GM12872 (cell line): ENCODE results near the gene RPL13.

Experiments used
- CTCF ChIP-seq: IDR thresholded peaks from 3 replicates; pipeline ENCODE4 v1.5.1; 2011; ENCODE audit warnings: low read depth, mild to moderate bottlenecking, low read length, moderate library complexity; ENCODE audit not compliant: insufficient read depth

The RPL13 gene

DNA sequence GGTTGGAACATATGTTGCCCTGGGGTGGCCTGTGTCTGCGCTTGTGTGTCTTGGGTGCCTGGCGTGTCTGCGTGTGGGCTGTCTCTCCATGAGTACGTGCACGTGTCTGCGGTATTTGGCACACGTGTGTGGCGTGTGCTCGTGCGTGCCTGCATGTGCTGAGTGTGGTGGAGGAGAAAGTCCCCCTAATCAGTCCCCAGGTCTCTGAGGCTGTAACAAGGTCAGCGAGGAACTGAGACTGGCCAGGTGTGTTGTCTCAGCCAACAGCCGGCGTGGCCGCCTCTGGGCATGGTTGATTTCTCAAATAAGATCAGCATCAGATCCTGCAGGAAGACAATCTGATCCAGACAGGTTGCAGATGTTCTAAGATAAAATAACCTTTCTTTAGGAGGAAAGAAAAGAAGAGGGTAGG lies 11.6 kb downstream of the RPL13 start:
- no peak for TF ChIP-seq CTCF

- TF ChIP-seq CTCF, result no peak
These were observed 12.2 kb downstream of the RPL13 start for GRCh38 chr16:89572485-89573205.

GRCh38 chr16:89573826-89574680 lies 13.6 kb downstream of the RPL13 start:
- no peak for TF ChIP-seq CTCF

GRCh38 chr16:89574681-89575246 lies 14.3 kb downstream of the RPL13 start:
- peak; percentile 73 for TF ChIP-seq CTCF

DNA sequence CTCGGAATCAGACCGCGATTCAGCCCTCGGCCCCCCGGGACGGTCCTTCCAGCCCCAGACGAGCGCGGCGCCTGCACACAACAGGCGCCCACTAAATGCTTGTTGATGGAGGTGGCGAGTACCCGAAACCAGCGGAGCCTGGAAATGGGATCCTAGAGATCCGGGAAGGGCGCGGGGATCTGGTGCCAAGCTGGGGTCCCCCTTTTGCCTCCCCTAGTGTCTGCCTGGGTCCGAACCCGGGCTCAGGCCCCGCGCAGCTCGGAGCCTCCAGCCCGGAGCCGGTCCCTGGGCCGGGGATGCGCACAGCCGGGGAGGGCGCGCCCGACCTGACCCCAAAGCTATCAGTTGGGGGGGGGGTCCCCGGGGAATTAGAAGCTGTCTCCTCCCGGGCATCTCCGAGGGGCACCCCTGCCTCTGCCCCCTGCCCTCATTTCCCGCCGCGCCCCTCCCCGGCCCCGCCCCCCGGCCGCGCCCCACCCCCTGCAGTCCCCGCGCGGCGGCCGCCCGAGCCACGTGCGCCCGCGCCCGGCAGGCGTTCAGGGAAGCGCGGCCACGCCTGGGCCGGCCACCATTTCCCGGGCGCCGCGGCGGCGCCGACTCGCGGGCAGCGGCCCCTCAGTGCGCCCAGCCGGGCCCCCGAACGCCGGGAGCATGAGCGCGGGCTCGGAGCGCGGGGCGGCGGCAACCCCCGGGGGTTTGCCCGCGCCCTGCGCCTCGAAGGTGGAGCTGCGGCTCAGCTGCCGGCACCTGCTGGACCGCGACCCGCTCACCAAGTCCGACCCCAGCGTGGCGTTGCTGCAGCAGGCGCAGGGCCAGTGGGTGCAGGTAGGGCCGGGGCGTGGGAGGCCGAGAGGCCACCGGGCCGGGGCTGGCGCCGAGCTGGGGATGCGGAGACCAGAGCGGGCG lies 15.0 kb downstream of the RPL13 start, which contains the start of gene CPNE7:
CPNE7 (plus strand) TSS at position 512 of the 906 bp plus-strand sequence; CDS start at position 652, 140 bp downstream.
- TF ChIP-seq CTCF, result no peak

DNA sequence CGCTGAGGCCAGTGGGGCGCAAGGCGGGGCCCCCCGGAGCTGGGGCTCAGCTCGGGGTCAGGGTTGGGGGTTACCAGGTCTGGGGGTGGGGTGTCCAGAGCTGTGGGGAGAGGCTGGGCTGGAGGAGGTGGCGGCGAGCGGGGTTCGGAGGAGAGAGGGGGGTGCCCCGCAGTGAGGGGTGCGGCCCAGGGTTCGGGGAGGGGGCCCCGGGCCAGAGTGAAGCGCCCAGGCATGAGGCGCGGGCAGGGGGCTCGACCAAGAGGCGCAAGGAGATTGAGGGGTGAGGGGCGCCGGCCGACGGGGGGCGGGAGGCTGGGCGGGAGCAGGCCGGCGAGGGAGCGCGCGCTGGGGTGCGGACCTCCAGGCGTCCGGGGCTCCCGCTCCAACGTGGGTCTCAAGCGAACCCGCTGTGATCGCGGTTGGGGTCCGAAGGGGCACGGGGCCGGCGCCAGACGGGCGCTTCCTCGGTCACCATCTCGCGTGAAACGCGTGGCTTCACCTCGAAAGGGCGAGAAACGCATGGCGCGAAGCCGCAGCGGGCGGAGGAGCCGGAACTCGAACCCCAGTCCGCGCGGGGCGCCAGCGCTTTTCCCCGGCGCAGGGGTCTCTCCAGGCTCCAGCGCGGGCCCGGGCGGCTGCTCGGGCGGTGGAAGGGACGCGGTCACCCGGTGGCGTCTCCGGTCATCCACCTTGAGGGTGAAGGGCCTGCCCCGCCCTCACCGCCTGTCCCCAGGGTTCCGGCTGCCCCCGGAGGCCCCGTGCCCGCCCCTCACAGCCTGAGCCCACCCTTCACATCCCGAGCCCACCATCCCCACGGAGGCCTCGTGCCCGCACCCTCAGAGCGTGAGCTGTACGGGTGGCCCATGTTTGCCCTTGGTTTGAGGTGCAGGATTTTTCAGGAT lies 15.9 kb downstream of the RPL13 start:
- TF ChIP-seq CTCF, result no peak
